CD1c-positive myeloid dendritic cell (primary cell): Measurements from ENCODE around the gene BPIFB6.

ENCODE experiments used
- DNase-seq: peaks from one replicate; pipeline ENCODE4 v3.0.0-alpha.2; 2016; ENCODE audit errors: extremely low spot score

Gene BPIFB6, protein sequence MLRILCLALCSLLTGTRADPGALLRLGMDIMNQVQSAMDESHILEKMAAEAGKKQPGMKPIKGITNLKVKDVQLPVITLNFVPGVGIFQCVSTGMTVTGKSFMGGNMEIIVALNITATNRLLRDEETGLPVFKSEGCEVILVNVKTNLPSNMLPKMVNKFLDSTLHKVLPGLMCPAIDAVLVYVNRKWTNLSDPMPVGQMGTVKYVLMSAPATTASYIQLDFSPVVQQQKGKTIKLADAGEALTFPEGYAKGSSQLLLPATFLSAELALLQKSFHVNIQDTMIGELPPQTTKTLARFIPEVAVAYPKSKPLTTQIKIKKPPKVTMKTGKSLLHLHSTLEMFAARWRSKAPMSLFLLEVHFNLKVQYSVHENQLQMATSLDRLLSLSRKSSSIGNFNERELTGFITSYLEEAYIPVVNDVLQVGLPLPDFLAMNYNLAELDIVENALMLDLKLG

DNA sequence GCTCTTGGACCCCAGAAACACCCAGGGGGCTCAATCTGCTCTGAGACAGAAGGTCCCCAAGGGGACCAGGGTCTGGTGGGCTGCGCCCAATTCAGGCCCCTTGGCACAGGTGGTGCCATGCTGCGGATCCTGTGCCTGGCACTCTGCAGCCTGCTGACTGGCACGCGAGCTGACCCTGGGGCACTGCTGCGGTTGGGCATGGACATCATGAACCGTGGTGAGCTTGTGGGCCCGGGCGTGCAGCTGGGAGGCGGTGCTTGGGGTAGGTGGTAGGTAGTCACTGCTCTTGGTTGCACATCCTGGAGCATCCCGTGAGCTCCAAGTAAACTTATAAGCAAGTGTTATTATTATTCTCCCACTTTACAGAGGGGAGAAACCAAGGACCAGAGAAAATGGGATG lies at the start of gene BPIFB6:
Gene BPIFB6, plus strand, starts transcription at position 118 of the 400 bp plus-strand sequence. Its CDS starts 0 bp downstream, at position 118.
- no peak for DNase-seq

DNA sequence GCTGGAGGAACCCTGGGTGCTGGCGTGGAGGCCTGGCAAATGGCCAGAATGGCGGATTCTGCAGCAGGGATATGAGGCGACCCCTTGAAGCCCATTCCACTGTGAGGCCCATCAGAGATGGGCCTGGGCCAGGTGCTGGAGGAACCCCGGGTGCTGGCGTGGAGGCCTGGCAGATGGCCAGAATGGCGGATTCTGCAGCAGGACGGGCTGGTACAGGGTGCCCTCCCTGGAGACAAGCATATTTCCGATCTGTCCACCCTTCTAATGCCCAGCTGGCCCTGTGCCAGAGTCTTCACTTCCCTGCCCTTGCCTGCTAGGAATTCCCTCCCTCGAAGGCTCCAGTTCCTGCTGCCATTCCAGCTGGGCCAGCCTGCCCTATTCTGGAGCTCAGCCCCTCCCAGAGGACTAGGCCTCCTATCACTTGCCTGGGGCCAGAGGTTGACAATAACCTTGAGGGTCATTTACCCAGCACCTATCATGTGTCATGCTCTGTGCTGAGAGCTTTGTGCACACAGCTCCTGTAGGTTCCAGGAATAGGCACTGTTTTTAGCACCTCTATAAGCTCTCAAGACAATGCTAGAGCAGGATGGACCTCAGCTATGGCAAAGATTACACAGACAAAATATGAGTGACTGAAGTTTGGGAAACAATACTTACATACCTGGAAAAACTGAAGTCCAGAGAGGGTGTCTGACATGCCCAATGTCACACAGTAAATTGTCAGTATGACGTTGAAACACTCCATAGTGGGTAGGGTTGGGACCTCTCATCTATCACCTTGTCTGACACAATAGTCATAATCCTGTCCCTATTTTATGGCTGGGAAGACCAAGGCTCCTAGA lies 48.6 kb upstream of the BPIFB6 start:
- no peak for DNase-seq

- DNase-seq = no peak
Measured at GRCh38 chr20:32983459-32984112, 47.9 kb upstream of the BPIFB6 start.

DNA sequence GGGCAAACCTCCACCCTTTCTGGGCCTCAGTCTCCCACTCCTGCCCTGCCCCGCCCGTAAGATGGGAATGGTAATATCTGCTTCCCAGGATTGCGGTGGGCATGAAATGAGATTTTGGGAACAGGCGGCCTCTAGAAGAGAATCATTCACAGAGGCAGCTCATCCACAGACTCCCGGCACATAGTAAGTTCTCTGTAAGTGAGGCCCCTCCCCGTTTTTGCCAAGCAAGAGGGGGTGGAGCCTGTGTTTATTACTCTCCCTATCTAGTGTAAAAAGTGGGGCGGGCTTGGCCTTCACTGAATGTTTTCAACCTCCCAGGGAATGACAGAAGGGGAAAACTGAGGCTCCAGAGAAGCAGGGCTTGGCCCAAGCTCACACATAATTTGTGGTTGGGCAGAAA lies 47.3 kb upstream of the BPIFB6 start:
- DNase-seq = no peak

DNA sequence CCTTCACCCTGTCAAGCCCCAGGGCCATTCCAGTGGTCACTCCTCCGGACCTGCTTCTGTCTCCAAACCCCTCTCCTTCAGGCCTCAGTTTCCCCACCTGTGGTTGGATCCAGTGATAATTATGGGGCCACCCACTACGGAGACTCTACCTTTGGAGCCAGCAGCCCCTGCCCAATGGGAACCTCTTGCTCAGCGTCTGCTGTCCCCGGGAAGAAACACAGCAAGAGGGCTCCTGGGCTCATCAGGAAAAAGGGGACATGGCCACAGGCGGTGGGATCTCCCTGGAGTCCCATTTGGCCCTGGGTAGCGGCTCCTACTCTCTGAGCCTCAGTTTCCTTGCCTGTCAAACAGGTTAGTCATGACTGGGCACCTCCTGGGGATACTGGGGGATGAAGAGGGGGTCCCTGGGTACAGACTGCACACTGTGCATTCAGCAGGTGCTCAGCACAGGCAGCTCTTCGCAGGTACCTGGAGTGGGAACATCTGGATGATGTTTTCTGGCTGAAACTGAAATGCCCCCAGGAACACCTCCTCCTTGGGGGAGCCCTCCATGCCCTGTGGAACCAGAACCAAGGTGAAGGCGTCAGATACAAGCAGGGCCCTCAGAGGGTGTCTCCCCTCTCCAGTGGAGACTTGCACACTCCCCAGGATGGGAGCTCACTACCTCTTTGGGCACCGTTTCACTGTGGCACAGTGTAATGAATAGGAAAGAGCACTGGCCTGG lies 46.7 kb upstream of the BPIFB6 start:
- no peak for DNase-seq

DNA sequence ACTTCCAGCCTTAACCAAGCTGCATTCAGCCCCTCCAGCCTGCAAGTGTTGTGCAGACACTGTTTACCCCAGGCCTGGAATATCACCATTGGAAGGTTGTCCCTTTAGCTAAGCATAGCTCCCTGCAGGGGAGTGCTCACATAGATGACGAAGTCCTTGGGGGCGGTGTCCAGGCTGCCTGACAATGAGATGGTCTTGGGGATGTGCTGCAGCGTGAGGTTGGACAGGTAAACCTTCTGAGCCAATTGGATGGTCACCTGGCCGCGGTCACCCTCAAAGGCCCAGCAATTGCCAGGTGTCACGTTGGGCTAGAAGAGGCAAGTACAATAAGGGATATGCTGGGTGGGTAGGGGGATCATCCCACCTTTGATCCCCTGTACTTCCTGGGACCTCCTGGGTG lies 45.9 kb upstream of the BPIFB6 start:
- DNase-seq = no peak

GRCh38 chr20:32986331-32986966 lies 45.0 kb upstream of the BPIFB6 start:
- DNase-seq = no peak

GRCh38 chr20:32987044-32987825 lies 44.2 kb upstream of the BPIFB6 start:
- DNase-seq = no peak

DNA sequence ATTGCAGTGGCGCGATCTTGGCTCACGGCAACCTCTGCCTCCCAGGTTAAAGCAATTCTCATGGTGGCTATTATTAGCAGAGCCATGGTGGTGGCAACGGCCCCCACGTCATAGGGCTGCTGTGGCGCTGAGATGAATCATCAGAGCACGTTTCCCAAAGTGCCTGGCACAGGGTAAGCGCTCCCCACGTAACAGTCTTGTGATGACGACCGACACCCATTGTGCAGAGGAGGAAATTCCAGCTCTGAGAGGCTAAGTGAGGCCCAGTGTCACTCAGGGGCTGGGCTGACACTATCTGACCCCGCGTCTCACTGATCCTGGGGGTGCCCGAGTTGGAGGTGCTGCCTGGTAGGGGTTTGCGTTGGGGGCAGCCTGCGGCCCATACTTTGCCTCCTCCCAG lies 43.4 kb upstream of the BPIFB6 start:
- no peak for DNase-seq

DNA sequence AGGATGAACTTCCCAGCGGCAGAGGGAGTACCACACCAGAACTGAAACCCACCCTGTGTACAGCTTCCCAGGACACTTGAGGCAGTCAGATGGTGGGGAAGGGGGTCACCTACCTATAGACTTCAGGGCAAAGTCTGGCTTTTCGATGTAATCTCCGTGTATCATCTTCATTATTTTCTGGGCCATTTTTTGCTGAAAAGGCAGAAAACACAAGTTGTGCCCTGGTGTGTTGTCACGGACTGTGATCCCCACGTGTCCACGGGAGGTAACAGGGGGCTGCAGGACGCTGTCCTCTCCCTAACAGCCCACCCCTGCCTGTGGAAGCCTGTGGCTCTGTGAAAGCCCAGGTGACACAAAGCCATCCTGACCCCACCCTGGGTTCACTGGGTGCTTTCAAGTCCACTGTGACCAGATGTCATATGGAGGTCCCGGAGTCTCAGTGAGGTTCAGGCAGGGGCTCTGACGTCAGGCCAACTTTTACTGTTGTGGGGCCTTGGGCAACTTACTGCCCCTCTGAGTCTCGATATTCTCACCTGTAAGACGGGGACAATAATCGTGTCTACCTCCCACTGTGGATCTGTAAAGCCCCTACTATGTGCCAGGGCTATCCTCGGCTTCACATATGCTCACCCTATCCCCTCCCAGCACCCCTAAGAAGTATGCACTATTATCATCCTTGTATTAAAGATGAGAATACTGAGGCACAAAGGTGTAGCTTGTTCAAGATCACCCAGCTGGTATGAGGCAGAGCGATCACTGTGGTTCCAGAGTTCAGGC lies 41.8 kb upstream of the BPIFB6 start:
- no peak for DNase-seq

GRCh38 chr20:32990426-32990825 lies 41.0 kb upstream of the BPIFB6 start:
- no peak for DNase-seq

DNA sequence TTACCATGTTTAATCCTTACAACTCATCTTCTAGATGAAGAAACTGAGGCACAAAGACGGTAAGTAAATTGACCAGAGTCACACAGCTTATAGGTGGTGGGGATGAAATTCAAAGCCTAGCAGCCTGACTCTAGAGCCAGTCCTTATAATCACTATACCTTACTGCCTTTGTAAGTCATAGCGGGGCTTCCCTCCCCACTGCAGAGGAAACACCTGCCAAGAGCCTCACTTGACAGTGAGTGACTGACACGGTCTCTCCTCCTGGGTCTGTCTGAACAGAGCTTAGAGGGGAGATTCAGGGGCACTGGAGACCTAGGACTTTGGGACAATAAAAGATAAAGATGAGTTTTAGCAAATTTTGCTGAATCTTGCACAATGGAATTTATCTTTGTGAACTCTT lies 40.1 kb upstream of the BPIFB6 start:
- no peak for DNase-seq

- DNase-seq = no peak
Measured at GRCh38 chr20:32991792-32992641, 39.4 kb upstream of the BPIFB6 start.

GRCh38 chr20:32993496-32994050 lies 37.9 kb upstream of the BPIFB6 start:
- no peak for DNase-seq

DNA sequence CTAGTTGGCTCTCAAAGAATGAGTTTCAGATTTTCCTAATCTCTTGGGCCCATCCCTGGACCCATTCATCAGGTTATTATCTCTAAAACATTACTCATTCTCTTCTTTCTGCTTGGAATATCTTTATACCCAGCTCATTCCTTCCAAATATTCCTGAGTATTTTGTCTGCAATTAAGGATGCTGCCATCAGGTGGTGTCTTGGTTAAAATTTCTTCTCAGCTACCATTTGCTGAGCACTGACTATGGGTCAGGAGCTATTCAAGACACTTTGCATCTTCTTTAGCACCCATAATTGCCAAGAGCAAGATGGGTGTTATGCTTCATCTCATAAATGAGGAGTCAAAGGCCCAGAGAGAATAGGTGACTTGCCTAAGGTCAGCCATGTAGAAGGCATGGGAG lies 35.6 kb upstream of the BPIFB6 start:
- no peak for DNase-seq

GRCh38 chr20:32997431-32997830 lies 34.0 kb upstream of the BPIFB6 start:
- no peak for DNase-seq

GRCh38 chr20:32999603-33000250 lies 31.7 kb upstream of the BPIFB6 start:
- DNase-seq = peak; percentile 47
